Left lung (tissue), 10 donors: Measurements from ENCODE around the gene PHF12. TPM values are rescaled to one million over a fixed set of nuclear protein-coding genes. Genes with fewer than 3 reads are reported as not detected.
A peak's percentile ranks its signal among the peaks of the same experiment; 100 is the strongest.

Experiments used
- ATAC-seq: fragments of 200-7000 bp; cut with Tn5 transposase; one replicate; pipeline ENCODE4 v1.9.1; 2020; ENCODE audit warnings: moderate library complexity
- DNase-seq, 4 donors: peaks; one replicate each; pipeline ENCODE4 v3.0.0-alpha.2; 2013 to 2020
- H3K27ac ChIP-seq, 2 donors: fragments of 200-600 bp; sonication (generic) in 1 of 2; one replicate each; pipeline versions ENCODE4 v1.5.0 to v1.8.0; 2020 to 2021
- H3K27me3 ChIP-seq, 2 donors: fragments of 200-600 bp; sonication (generic) in 1 of 2; one replicate each; pipeline versions ENCODE4 v1.5.0 to v1.8.0; 2020 to 2021
- H3K36me3 ChIP-seq, 2 donors: fragments of 200-600 bp; sonication (generic) in 1 of 2; one replicate each; pipeline versions ENCODE4 v1.5.0 to v1.8.0; 2020 to 2021
- H3K4me1 ChIP-seq, 2 donors: fragments of 200-600 bp; one replicate each; pipeline ENCODE4 v1.8.0; 2021
- H3K4me3 ChIP-seq, 2 donors: fragments of 200-600 bp; sonication (generic) in 1 of 2; one replicate each; pipeline versions ENCODE4 v1.5.0 to v1.8.0; 2020 to 2021; ENCODE audit warnings: mild to moderate bottlenecking in 1 of 2
- H3K9me3 ChIP-seq, 2 donors: fragments of 200-600 bp; sonication (generic) in 1 of 2; one replicate each; pipeline versions ENCODE4 v1.5.0 to v1.8.0; 2020 to 2021
- CTCF ChIP-seq, 2 donors: fragments of 200-600 bp; sonication (generic) in 1 of 2; IDR thresholded peaks; one replicate each; pipeline versions ENCODE4 v1.5.0 to v1.8.0; 2021; ENCODE audit warnings: antibody characterized with exemption in 2 of 2
- intact Hi-C, 2 donors: fragments of 100-400 bp; cut with DNase I; formaldehyde crosslinking; loops; one replicate each; pipeline versions ENCODE4 v1.11.2 to v1.14.2; 2022
- polyA plus RNA-seq, 6 donors: library from polyadenylated mRNA; unstranded; fragments of 120-200 nt; gene quantifications; one replicate each; pipeline ENCODE4 v1.2.1, GENCODE V29; 2013; ENCODE audit not compliant: insufficient read length in 6 of 6
- total RNA-seq, 2 donors: library from RNA; stranded (reverse); fragmentation: NEBNext Ultra II Directional; extraction: Animal tissue kit (Norgen Biotek cat#: 25700); gene quantifications; one replicate each; pipeline ENCODE4 v1.2.1, GENCODE V29; 2021
- donor health status: DM: no; HTN: yes; CAD: no.
- donor health status: DM: no; HTN: no; CAD: no.

PHF12 gene
- total and polyA plus RNA-seq, 8 donors, result 32.1 to 68.7 (median 56.0) TPM

- ATAC-seq, result no peak
- Histone ChIP-seq H3K36me3 (peaks cover 0 to 100% of the 10 kb centered on the region in 2 donors), H3K9me3 (no peaks in the 10 kb centered on the region), H3K4me3 (no peak overlapping the region), H3K4me1 (peaks cover 0 to 5% of the 10 kb centered on the region in 2 donors), H3K27ac (peak overlapping the region in 1 of 2 donors; percentile 11), H3K27me3 (no peaks in the 10 kb centered on the region)
- intact Hi-C loops, result no loop called here
- DNase-seq, result no peak
- no peak for TF ChIP-seq CTCF (IDR thresholded peaks at IDR 0.05)
These were observed 33.0 kb downstream of the PHF12 start for GRCh38 chr17:28918295-28918694.

- Histone ChIP-seq H3K9me3 (no peaks in the 10 kb centered on the region), H3K4me1 (peaks cover 0 to 5% of the 10 kb centered on the region in 2 donors), H3K36me3 (peaks cover 0 to 100% of the 10 kb centered on the region in 2 donors), H3K27ac (peak overlapping the region in 1 of 2 donors; percentile 11), H3K4me3 (no peak overlapping the region), H3K27me3 (no peaks in the 10 kb centered on the region)
- intact Hi-C loops, result no loop called here
- TF ChIP-seq CTCF (IDR thresholded peaks at IDR 0.05), result no peak
- DNase-seq (no peak), ATAC-seq (no peak)
These were observed 33.9 kb downstream of the PHF12 start for GRCh38 chr17:28917465-28917864.

- H3K4me1 ChIP-seq, result peaks cover 0 to 9% of the 10 kb centered on the region in 2 donors
- no peaks in the 10 kb centered on the region for H3K27me3 ChIP-seq
- no peak for DNase-seq
- intact Hi-C loops, result no loop called here
- H3K27ac ChIP-seq, result no peak overlapping the region
- no peak for TF ChIP-seq CTCF (IDR thresholded peaks at IDR 0.05)
- no peak for ATAC-seq
- H3K36me3 ChIP-seq, result peaks cover 0 to 100% of the 10 kb centered on the region in 2 donors
- H3K4me3 ChIP-seq, result no peak overlapping the region
- H3K9me3 ChIP-seq, result no peaks in the 10 kb centered on the region
These were observed 34.3 kb downstream of the PHF12 start for GRCh38 chr17:28917029-28917428.

GRCh38 chr17:28916302-28916934, 34.9 kb downstream of the PHF12 start:
- TF ChIP-seq CTCF (IDR thresholded peaks at IDR 0.05), result peak; percentile 62 to 76
- no peak overlapping the region for H3K4me3 ChIP-seq
- intact Hi-C loops, result no loop called here
- peaks cover 0 to 14% of the 10 kb centered on the region in 2 donors for H3K4me1 ChIP-seq
- DNase-seq, result peak in 1 of 4 donors; percentile 48
- peak; percentile 80 for ATAC-seq
- H3K36me3 ChIP-seq, result peaks cover 0 to 100% of the 10 kb centered on the region in 2 donors
- H3K27me3 ChIP-seq, result no peaks in the 10 kb centered on the region
- H3K9me3 ChIP-seq, result no peaks in the 10 kb centered on the region
- H3K27ac ChIP-seq, result no peak overlapping the region

GRCh38 chr17:28912938-28913333, 38.4 kb downstream of the PHF12 start:
- Histone ChIP-seq H3K36me3 (peaks cover 0 to 100% of the 10 kb centered on the region in 2 donors), H3K4me1 (peaks cover 13 to 27% of the 10 kb centered on the region in 2 donors), H3K4me3 (no peak overlapping the region), H3K27me3 (no peaks in the 10 kb centered on the region), H3K9me3 (no peaks in the 10 kb centered on the region), H3K27ac (no peak overlapping the region)
- ATAC-seq (no peak), DNase-seq (no peak)
- intact Hi-C loops, result no loop called here
- TF ChIP-seq CTCF (IDR thresholded peaks at IDR 0.05), result no peak
